GM10266 (cell line): ENCODE results near the gene METTL25.
"Not testable (repeated sequence)": the region's sequence is repeated elsewhere in the genome, so short reads cannot be mapped to it uniquely, and the experiment has no call there.

Source experiments
- DNase-seq: peaks from one replicate; pipeline ENCODE4 v3.0.0; 2012; ENCODE audit errors: extremely low spot score
- TF ChIP-seq, protein P1 (sequence below): IDR thresholded peaks from 2 replicates; pipeline ENCODE4 v1.5.1; 2012; ENCODE audit warnings: mild to moderate bottlenecking, low read depth; ENCODE audit not compliant: control insufficient read depth, insufficient read depth; ENCODE audit errors: missing control alignments

The METTL25 gene

DNA sequence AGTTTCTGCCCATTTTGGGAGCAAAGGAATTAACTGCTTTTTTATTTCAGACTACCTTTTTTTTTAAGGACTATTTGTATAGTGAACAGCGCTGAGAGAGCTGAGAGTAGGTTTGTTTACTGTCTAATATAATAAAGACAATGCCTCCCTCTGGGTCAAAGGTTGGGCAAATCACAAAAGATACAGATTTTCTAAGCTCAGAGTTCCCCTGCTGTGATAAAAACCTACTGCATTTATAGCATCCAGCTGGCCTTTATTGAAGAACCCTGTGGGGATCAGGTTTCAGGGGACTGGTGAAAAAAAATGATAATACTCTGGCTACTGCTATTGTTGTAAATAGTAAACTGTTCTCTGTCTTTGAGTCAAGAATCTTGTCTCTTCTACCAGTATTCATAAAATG is 28.8 kb upstream of the METTL25 start:
- no peak for DNase-seq
- TF ChIP-seq, protein P1, sequence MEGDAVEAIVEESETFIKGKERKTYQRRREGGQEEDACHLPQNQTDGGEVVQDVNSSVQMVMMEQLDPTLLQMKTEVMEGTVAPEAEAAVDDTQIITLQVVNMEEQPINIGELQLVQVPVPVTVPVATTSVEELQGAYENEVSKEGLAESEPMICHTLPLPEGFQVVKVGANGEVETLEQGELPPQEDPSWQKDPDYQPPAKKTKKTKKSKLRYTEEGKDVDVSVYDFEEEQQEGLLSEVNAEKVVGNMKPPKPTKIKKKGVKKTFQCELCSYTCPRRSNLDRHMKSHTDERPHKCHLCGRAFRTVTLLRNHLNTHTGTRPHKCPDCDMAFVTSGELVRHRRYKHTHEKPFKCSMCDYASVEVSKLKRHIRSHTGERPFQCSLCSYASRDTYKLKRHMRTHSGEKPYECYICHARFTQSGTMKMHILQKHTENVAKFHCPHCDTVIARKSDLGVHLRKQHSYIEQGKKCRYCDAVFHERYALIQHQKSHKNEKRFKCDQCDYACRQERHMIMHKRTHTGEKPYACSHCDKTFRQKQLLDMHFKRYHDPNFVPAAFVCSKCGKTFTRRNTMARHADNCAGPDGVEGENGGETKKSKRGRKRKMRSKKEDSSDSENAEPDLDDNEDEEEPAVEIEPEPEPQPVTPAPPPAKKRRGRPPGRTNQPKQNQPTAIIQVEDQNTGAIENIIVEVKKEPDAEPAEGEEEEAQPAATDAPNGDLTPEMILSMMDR = no peak

DNA sequence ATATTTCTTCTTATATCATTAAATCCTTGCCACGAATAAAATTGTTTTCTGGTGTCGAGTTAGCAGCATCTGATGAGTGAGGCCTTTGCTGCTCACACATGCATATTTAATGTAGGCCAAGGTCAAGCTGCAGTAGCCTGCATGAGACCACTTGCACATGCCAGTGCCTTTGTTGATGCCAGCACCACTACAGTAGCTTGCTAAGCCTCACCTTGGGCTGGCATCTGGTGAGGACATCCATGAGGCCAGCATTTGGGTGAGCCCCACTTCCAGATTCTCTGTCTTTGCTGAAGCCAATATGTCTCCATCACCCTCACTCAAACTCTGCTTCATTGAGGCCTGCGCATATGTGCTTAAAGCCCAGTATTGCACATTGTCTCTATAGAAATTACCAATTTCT is 8.2 kb upstream of the METTL25 start:
- DNase-seq = no peak
- TF ChIP-seq, protein P1 = no peak

DNA sequence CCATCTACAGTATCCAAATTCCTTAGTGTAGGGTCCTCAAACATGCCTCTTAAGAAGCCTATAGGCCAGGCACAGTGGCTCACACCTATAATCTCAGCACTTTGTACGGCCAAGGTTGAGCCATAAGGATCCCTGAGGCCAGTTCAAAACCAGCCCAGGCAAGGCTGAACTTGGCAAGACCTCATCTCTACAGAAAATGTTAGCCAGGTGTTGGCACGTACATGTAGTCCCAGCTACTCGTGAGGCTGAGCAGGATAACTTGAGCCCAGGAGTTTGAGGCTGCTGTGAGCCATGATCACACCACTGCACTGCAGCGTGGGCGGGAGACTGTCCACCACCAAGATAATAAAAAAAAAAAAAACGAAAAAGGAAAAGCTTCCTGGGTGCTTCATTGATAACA is 6.9 kb upstream of the METTL25 start:
- TF ChIP-seq, protein P1 = no peak
- no peak for DNase-seq

DNA sequence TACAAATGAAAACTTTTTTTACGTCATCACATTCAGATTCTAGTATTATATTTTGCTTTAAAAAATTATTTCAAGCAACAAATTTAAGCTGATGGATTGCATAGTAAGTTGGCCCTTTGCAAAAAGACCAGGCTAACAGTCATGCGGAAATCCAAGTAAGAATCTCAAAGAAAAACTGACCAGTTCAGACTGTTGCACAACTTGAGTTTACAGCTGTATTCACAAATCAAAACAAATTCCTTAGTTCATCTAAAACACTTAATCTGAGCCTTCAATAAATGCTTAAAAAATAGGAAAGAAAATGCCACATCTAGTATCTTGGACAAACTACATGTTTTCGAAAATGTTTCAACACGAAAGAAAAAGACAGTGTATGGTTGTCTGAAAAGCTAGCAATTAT is 989 bp upstream of the METTL25 start:
- TF ChIP-seq, protein P1 = no peak
- DNase-seq = no peak

DNA sequence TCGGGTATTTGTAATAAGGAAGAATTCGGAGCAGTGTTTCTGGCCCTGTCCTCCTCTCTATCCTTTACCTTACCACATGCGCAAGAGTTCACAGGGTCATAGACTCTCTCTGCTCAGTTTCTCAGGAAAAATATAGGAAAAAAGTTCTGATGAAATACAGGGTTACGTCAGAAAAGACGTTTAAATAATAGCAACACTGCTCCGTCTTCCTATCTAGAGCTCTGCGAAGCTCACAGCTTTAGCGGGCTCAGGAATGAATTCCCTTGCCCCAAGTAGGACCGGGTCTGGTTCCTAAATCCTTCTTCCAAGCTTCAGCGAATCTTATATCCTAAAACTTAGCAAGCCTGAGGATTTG is 507 bp upstream of the METTL25 start:
- TF ChIP-seq, protein P1 = no peak

DNA sequence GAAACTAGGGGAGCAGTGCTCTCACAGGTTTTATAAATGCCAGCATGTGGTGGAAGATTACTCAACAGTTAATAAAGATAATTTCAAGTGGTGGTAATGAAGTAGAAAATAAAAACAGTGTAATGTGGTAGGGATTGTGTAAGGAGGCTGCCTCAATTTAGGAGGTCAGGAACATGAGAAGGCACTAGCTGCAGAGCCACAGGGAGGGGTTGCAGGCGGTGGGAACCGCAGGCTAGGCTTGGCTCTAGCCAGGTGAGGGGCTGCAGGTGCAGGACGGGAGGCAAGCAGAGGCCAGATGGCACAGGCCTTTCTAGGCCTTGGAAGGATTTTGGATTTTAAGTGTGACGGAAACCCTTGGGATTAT is 768 bp downstream of the METTL25 start:
- DNase-seq = no peak
- TF ChIP-seq, protein P1 = no peak

More for the DNA sequence above, 507 bp upstream of the METTL25 start:
- DNase-seq = no peak

DNA sequence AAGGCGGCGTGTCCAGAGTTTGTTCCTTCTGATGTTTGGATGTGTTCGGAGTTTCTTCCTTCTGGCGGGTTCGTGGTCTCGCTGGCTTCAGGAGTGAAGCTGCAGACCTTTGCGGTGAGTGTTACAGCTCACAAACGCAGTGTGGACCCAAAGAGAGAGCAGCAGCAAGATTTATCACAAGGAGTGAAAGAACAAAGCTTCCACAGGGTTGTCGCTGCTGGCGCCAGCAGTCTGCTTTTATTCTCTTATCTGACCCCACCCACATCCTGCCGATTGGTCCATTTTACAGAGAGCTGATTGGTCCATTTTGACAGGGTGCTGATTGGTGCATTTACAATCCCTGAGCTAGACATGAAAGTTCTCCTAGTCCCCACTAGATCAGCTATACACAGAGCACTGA is 2.5 kb downstream of the METTL25 start:
- DNase-seq = not testable (repeated sequence)

DNA sequence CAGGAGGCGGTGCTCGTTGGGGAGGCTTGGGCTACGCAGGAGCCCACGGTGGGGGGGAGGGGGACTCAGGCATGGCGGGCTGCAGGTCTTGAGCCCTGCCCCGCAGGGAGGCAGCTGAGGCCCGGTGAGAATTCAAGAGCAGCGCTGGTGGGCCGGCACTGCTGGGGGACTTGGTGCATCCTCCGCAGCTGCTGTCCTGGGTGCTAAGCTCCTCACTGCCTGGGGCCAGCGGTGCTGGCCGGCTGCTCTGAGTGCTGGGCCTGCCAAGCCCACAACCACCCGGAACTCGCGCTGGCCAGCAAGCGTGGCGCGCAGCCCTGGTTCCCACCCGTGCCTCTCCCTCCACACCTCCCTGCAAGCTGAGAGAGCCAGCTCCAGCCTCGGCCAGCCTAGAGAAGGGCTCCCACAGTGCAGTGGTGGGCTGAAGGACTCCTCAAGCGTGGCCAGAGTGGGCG is 3.2 kb downstream of the METTL25 start:
- DNase-seq = no peak
- TF ChIP-seq, protein P1 = no peak
